ENCODE results near the gene ZBTB42.

The ZBTB42 gene

GRCh38 chr14:104779776-104780512 lies 21.0 kb upstream of the ZBTB42 start:
- TF ChIP-seq TCF12 (IDR thresholded peaks at IDR 0.05; ENCODE audit: low read depth), result no peak
- no peak for TF ChIP-seq NFIC (IDR thresholded peaks at IDR 0.05)

DNA sequence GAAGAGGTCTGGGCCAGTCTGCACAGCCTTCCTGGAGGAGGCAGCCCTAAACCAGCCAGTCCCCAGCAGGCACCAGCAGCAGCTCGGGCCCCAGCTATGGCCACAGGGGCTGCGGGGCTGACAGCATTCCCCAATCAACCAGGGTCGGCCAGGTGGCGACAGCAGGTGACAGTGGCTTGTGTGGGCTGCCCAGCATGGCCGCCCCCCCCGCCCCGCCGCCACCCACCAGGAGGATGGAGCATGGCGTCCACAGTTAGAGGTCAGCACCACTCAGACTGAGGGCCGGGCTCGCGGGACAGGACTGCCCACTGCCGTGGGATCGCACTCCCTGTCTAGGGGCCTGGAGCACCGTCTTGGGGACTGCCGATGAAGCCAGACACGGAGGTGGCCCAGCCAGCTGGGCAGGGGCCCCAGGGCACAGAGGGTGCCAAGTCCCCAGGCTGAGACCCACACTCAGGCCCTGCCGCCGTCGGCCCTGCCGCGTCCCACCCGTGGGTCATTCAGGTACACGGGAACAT lies 20.3 kb upstream of the ZBTB42 start:
- no peak for TF ChIP-seq FOXM1 (IDR thresholded peaks at IDR 0.05; ENCODE audit: borderline replicate concordance, low read depth)
- no peak for TF ChIP-seq REST (IDR thresholded peaks at IDR 0.05; ENCODE audit: low read depth)
- no peak for TF ChIP-seq EP300 (IDR thresholded peaks at IDR 0.05; ENCODE audit: borderline replicate concordance)
- TF ChIP-seq NFIC (IDR thresholded peaks at IDR 0.05), result no peak
- no peak for TF ChIP-seq TCF12 (IDR thresholded peaks at IDR 0.05; ENCODE audit: low read depth)
- no peak for TF ChIP-seq EGR1 (IDR thresholded peaks at IDR 0.05)
- no peak for TF ChIP-seq RAD21 (IDR thresholded peaks at IDR 0.05; ENCODE audit: low read depth)
- TF ChIP-seq, protein P1, sequence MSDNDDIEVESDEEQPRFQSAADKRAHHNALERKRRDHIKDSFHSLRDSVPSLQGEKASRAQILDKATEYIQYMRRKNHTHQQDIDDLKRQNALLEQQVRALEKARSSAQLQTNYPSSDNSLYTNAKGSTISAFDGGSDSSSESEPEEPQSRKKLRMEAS (IDR thresholded peaks at IDR 0.05), result no peak
- no peak for TF ChIP-seq CREB1 (IDR thresholded peaks at IDR 0.05; ENCODE audit: low read depth)
- no peak for TF ChIP-seq YY1 (IDR thresholded peaks at IDR 0.05; ENCODE audit: low read depth)
- no peak for TF ChIP-seq TEAD4 (IDR thresholded peaks at IDR 0.05)

DNA sequence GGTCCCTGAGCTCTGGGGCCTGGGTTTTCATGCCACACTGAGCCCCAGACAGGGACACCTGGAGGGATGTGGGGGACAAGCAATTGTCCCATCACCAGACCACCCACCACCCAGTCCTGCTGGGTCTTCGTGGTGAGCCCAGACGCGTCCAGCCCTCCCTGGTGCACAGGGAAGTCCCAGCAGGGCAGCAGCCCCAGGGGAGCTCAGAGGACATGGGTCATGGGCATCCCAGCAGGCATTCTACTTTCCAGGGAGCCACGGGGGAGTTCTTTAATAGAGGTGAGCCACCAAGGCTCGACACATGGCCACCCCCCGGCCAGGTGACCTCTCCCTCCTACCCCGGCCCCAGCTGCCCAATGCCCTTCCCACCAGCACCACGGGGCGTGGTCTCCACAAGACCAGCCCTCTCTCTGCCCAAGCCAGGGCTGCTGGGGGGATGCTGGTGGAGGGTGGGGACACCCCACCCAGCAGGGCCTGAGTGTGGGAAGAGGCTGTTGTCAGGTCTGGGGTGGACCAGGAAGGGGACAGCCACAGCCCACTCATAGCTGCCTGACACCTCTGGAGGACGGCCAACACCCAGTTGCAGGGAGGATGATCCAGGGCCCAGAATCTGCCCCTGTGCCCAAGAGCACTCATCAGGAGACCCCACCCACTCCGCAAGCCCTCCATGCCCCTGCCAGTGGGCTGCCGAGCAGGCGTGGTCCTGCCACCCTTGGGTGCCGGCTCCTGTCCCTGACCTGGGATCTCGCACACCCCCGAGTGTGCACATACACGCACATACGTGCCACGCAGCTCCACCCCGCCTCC lies 19.4 kb upstream of the ZBTB42 start:
- TF ChIP-seq CEBPB (IDR thresholded peaks at IDR 0.05) (no peak), USF1 (IDR thresholded peaks at IDR 0.05) (no peak), REST (IDR thresholded peaks at IDR 0.05; ENCODE audit: low read depth) (no peak), YY1 (IDR thresholded peaks at IDR 0.05; ENCODE audit: low read depth) (no peak), NFIC (IDR thresholded peaks at IDR 0.05) (no peak), RAD21 (IDR thresholded peaks at IDR 0.05; ENCODE audit: low read depth) (no peak), EGR1 (IDR thresholded peaks at IDR 0.05) (no peak), CREB1 (IDR thresholded peaks at IDR 0.05; ENCODE audit: low read depth) (no peak), TCF12 (IDR thresholded peaks at IDR 0.05; ENCODE audit: low read depth) (no peak), ZBTB7A (IDR thresholded peaks at IDR 0.05; ENCODE audit: low read depth) (no peak), EP300 (IDR thresholded peaks at IDR 0.05; ENCODE audit: borderline replicate concordance) (no peak), TEAD4 (IDR thresholded peaks at IDR 0.05) (no peak)
- TF ChIP-seq, protein P1 (IDR thresholded peaks at IDR 0.05), result no peak

DNA sequence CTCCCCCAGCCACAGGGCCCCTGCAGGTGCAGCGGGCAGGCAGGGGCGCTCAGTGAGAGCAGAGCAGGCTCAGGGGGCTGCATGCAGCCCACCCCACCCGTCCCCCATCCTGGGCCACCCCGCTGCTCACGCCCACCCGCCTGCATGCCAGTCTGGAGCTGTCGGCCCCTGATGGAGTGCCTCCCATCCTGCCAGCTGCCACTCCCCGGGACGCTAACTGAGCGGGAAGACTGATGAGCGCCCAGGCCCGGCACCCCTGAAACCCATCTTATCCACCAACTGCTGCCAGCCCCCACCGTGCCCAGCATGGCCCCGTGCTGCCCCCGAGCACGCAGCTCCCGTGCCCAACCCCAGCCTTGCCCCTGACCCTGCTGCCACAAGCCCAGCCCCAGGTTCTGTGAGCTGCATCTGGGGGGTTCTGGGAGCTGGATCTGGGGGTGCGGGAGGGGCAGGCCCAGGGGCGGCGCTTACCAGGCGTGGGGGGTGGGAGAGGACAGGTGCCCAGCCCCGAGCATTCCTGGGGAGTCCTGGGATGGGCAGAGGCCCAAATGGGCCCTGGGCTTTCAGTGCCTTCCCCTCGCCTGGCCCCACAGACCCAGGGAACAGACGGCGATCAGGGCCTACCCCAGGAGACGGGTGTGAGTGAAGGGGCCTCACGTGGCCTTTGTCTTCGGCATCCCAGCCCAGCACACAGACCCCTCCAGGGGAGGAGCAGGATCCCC lies 18.7 kb upstream of the ZBTB42 start:
- TF ChIP-seq YY1 (IDR thresholded peaks at IDR 0.05; ENCODE audit: low read depth), result no peak
- TF ChIP-seq USF1 (IDR thresholded peaks at IDR 0.05), result no peak
- no peak for TF ChIP-seq RAD21 (IDR thresholded peaks at IDR 0.05; ENCODE audit: low read depth)
- TF ChIP-seq ZBTB7A (IDR thresholded peaks at IDR 0.05; ENCODE audit: low read depth), result no peak
- no peak for TF ChIP-seq EP300 (IDR thresholded peaks at IDR 0.05; ENCODE audit: borderline replicate concordance)
- TF ChIP-seq REST (IDR thresholded peaks at IDR 0.05; ENCODE audit: low read depth), result no peak
- no peak for TF ChIP-seq CEBPB (IDR thresholded peaks at IDR 0.05)
- TF ChIP-seq EGR1 (IDR thresholded peaks at IDR 0.05), result no peak
- no peak for TF ChIP-seq NFIC (IDR thresholded peaks at IDR 0.05)
- no peak for TF ChIP-seq FOXM1 (IDR thresholded peaks at IDR 0.05; ENCODE audit: borderline replicate concordance, low read depth)
- TF ChIP-seq TAF1 (IDR thresholded peaks at IDR 0.05; ENCODE audit: low read depth), result no peak
- TF ChIP-seq TEAD4 (IDR thresholded peaks at IDR 0.05), result no peak
- TF ChIP-seq, protein P1 (IDR thresholded peaks at IDR 0.05), result no peak
- no peak for TF ChIP-seq CREB1 (IDR thresholded peaks at IDR 0.05; ENCODE audit: low read depth)
- TF ChIP-seq TCF12 (IDR thresholded peaks at IDR 0.05; ENCODE audit: low read depth), result no peak

Measured in Ishikawa (cell line).